Measurements from ENCODE around the gene RALBP1.

DNA sequence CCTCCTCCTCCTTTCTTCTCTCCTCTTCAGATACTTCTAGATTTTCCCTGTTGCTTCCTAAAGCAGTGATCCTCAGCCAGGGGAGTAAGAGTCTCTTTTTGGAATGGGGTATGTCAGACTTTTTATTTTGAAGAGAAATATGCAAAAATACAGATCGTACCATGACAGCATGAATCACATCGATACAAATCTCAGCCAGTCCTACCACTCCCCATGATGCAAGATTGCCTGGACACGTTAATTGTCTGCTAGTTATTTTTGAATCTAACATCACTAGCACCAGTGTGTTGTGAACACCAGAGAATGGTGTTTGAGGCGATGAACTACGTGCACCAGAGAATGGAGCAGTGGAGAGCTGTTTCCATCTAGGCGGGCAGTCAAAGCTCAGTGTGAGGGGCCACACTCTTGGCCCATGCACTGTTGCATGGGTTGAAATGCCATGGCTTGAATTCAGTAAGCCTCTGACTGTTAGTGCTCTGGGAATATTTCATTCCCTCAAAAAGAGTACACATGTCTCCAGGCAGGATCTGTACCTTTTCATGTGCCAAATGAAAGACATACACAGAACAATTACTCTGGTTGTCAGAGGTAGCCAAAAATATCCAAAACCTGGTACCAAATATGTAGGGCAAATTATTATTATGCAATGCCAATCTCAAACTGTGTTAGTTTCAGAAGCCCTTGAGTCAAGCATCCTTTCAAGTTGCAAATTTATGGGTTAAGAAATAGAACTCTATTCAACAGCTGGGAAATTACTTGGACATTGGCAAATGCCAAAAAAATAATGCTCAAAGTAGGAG, 46.3 kb upstream of the RALBP1 start:
- TF ChIP-seq, protein P1, sequence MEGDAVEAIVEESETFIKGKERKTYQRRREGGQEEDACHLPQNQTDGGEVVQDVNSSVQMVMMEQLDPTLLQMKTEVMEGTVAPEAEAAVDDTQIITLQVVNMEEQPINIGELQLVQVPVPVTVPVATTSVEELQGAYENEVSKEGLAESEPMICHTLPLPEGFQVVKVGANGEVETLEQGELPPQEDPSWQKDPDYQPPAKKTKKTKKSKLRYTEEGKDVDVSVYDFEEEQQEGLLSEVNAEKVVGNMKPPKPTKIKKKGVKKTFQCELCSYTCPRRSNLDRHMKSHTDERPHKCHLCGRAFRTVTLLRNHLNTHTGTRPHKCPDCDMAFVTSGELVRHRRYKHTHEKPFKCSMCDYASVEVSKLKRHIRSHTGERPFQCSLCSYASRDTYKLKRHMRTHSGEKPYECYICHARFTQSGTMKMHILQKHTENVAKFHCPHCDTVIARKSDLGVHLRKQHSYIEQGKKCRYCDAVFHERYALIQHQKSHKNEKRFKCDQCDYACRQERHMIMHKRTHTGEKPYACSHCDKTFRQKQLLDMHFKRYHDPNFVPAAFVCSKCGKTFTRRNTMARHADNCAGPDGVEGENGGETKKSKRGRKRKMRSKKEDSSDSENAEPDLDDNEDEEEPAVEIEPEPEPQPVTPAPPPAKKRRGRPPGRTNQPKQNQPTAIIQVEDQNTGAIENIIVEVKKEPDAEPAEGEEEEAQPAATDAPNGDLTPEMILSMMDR (IDR thresholded peaks at IDR 0.05) = no peak
- TF ChIP-seq POLR2A (IDR thresholded peaks at IDR 0.05) = no peak

Data from body of pancreas (tissue), 4 donors.